Keratinocyte (primary cell): ENCODE results near the gene IL6R.

Source experiments
- EZH2 ChIP-seq: IDR thresholded peaks from one replicate; pipeline ENCODE4 v1.6.1; 2012; ENCODE audit warnings: inconsistent platforms, mild to moderate bottlenecking, low read length, moderate library complexity
- TF ChIP-seq, protein P1 (sequence below), 3 experiments: IDR thresholded peaks in 1 of 3; conservative IDR thresholded peaks in 1 of 3; optimal IDR thresholded peaks in 1 of 3; 2 replicates in 2 of 3; 3 replicates in 1 of 3; pipeline versions ENCODE3 to v1.5.1; 2011; ENCODE audit warnings: low read length in 3 of 3, mild to moderate bottlenecking in 3 of 3, moderate library complexity in 2 of 3, control low read depth in 1 of 3, inconsistent platforms in 1 of 3; ENCODE audit not compliant: insufficient read depth in 2 of 3; ENCODE audit errors: extremely low read depth in 1 of 3

DNA sequence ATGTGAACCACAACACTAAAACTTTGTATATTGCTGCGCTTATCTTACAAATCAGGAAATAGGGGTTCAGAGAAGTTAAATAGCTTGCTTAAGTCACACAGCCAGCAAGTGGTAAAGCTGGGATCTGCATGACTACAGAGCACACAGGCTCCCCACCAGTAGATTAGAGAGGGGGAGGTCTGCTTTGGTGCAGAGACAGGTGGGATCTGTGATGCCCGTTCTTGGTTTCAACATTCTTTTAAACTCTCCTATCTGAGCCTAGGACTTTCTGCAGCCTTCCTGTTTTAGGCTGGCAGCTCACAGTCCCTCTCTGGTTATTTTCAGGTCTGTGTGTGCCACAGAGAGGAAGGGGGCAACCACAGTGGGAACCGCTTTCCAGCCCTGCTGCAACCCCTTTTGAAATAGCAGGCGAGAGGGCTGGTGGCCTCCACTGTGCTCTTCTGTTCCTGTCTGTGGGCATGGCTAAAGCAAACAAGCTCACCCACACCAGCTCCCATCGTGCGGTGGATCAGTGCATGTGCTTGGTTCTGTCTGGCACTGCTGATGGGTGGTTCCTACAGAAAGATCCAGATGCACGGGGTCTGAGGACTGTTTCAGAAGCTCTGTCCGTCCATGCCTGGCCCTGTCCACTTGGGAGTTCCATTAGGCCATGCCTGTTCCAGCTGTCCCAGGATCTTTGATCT is 1.7 kb upstream of the IL6R start:
- no peak for TF ChIP-seq EZH2
- TF ChIP-seq, protein P1, sequence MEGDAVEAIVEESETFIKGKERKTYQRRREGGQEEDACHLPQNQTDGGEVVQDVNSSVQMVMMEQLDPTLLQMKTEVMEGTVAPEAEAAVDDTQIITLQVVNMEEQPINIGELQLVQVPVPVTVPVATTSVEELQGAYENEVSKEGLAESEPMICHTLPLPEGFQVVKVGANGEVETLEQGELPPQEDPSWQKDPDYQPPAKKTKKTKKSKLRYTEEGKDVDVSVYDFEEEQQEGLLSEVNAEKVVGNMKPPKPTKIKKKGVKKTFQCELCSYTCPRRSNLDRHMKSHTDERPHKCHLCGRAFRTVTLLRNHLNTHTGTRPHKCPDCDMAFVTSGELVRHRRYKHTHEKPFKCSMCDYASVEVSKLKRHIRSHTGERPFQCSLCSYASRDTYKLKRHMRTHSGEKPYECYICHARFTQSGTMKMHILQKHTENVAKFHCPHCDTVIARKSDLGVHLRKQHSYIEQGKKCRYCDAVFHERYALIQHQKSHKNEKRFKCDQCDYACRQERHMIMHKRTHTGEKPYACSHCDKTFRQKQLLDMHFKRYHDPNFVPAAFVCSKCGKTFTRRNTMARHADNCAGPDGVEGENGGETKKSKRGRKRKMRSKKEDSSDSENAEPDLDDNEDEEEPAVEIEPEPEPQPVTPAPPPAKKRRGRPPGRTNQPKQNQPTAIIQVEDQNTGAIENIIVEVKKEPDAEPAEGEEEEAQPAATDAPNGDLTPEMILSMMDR (optimal IDR thresholded peaks at IDR 0.05 in 1 of 3, IDR thresholded peaks at IDR 0.05 in 1 of 3, conservative IDR thresholded peaks at IDR 0.05 in 1 of 3; ENCODE audit: extremely low read depth in 1 of 3, insufficient read depth in 2 of 3, low read length in 3 of 3) = no peak
